ENCODE results near the gene SLC9C2.
"Not testable (repeated sequence)": the region's sequence is repeated elsewhere in the genome, so short reads cannot be mapped to it uniquely, and the experiment has no call there.

SLC9C2 gene

GRCh38 chr1:173603056-173603591, at the start of gene SLC9C2:
SLC9C2 (minus strand) TSS chr1:173603072; CDS start chr1:173601776, 1,296 bp downstream.
- DNase-seq = no peak

GRCh38 chr1:173648880-173649605, 46.2 kb upstream of the SLC9C2 start:
- no peak for DNase-seq

- DNase-seq = no peak
Observed at GRCh38 chr1:173646656-173647055, 43.8 kb upstream of the SLC9C2 start.

- not testable (repeated sequence) for DNase-seq
Observed at GRCh38 chr1:173642450-173643139, 39.7 kb upstream of the SLC9C2 start.

- no peak for DNase-seq
Observed at GRCh38 chr1:173639102-173639501, 36.2 kb upstream of the SLC9C2 start.

GRCh38 chr1:173638043-173639021, 35.5 kb upstream of the SLC9C2 start:
- DNase-seq = no peak

- DNase-seq = not testable (repeated sequence)
Observed at GRCh38 chr1:173637236-173638042, 34.6 kb upstream of the SLC9C2 start.

- DNase-seq = no peak
Observed at GRCh38 chr1:173635116-173635515, 32.2 kb upstream of the SLC9C2 start, which contains the start of gene TEX50. TEX50 (plus strand) TSS chr1:173635338; CDS start chr1:173635522, 184 bp downstream.

- no peak for DNase-seq
Observed at GRCh38 chr1:173628888-173629287, 26.0 kb upstream of the SLC9C2 start.

- no peak for DNase-seq
Observed at GRCh38 chr1:173627269-173627668, 24.4 kb upstream of the SLC9C2 start.

- DNase-seq = no peak
Observed at GRCh38 chr1:173616859-173617258, 14.0 kb upstream of the SLC9C2 start.

- not testable (repeated sequence) for DNase-seq
Observed at GRCh38 chr1:173613086-173613485, 10.2 kb upstream of the SLC9C2 start.

GRCh38 chr1:173608503-173609216, 5.8 kb upstream of the SLC9C2 start:
- DNase-seq = no peak

- no peak for DNase-seq
Observed at GRCh38 chr1:173601588-173601987, 1.3 kb downstream of the SLC9C2 start.

- DNase-seq = no peak
Observed at GRCh38 chr1:173596097-173596825, 6.6 kb downstream of the SLC9C2 start.

- DNase-seq = not testable (repeated sequence)
Observed at GRCh38 chr1:173591138-173591537, 11.7 kb downstream of the SLC9C2 start.

- no peak for DNase-seq
Observed at GRCh38 chr1:173590557-173590956, 12.3 kb downstream of the SLC9C2 start.

GRCh38 chr1:173581383-173582079, 21.3 kb downstream of the SLC9C2 start:
- no peak for DNase-seq

GRCh38 chr1:173580658-173581057, 22.2 kb downstream of the SLC9C2 start:
- DNase-seq = no peak

GRCh38 chr1:173580071-173580470, 22.8 kb downstream of the SLC9C2 start:
- no peak for DNase-seq
